ENCODE measurements around the gene ATP11A. TPM values are rescaled to one million over a fixed set of nuclear protein-coding genes. Genes with fewer than 3 reads are reported as not detected.

The ATP11A gene
- total RNA-seq, 1 experiment from 2014 or later = 65.3 TPM

DNA sequence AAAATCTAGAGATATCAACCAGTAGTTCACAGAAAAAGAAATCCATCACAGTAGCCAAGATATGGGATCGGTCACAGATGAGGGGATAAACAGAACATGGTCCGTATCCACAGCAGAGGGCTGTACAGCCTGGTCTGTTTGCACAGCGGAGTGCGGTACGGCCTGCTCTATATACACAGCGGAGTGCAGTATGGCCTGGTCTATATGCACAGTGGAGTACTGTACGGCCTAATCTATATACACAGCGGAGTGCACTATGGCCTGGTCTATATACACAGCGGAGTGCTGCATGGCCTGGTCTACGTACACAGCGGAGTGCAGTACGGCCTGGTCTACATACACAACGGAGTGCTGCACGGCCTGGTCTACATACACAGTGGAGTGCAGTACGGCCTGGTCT lies 236.2 kb downstream of the ATP11A start:
- no peak overlapping the region for H3T11ph ChIP-seq (ENCODE audit: low read length)
- no peak overlapping the region for H2BK5ac ChIP-seq (ENCODE audit: insufficient read length, low read length)
- H3K18ac ChIP-seq (ENCODE audit: insufficient read length, low read depth, low read length) = no peak overlapping the region
- no peaks in the 10 kb centered on the region for H3K9me3 ChIP-seq (ENCODE audit: control insufficient read depth, low read depth, low read length)
- H3K79me2 ChIP-seq (ENCODE audit: insufficient read depth, low read length) = no peaks in the 10 kb centered on the region
- no peak overlapping the region for H3K4me2 ChIP-seq (ENCODE audit: insufficient read depth, insufficient read length, low read length)
- H3K56ac ChIP-seq (ENCODE audit: insufficient read length, low read depth, low read length) = no peak overlapping the region
- no peak overlapping the region for H2AFZ ChIP-seq (ENCODE audit: low read length)
- no peak overlapping the region for H4K5ac ChIP-seq (ENCODE audit: insufficient read length, low read depth, low read length)
- Mint-ChIP-seq H3K4me3 (no peak overlapping the region), H3K36me3 (ENCODE audit: insufficient read depth in 1 of 3, low read depth in 3 of 3) (peaks cover 9 to 15% (median 11%) of the 10 kb centered on the region in 3 experiments; a peak in 6 of 7 replicates), H3K9me3 (peaks cover 7 to 10% of the 10 kb centered on the region in 2 experiments; a peak in 4 of 5 replicates), H3K27ac (no peak overlapping the region), H3K27me3 (ENCODE audit: low read depth) (peaks cover 3% of the 10 kb centered on the region), H3K4me1 (peaks cover 8% of the 10 kb centered on the region in 2 experiments)
- no peak overlapping the region for H2BK15ac ChIP-seq (ENCODE audit: low read depth, low read length)
- no peaks in the 10 kb centered on the region for H3K27me3 ChIP-seq (ENCODE audit: insufficient read depth, low read length)
- no peak overlapping the region for H3K27ac ChIP-seq (ENCODE audit: insufficient read length, low read depth, low read length)
- no peak overlapping the region for H4K8ac ChIP-seq (replicated peaks; ENCODE audit: insufficient read length, low read depth, low read length)
- H4K20me1 ChIP-seq (ENCODE audit: control insufficient read depth, insufficient read depth, insufficient read length) = no peaks in the 10 kb centered on the region
- TF ChIP-seq, protein P1, sequence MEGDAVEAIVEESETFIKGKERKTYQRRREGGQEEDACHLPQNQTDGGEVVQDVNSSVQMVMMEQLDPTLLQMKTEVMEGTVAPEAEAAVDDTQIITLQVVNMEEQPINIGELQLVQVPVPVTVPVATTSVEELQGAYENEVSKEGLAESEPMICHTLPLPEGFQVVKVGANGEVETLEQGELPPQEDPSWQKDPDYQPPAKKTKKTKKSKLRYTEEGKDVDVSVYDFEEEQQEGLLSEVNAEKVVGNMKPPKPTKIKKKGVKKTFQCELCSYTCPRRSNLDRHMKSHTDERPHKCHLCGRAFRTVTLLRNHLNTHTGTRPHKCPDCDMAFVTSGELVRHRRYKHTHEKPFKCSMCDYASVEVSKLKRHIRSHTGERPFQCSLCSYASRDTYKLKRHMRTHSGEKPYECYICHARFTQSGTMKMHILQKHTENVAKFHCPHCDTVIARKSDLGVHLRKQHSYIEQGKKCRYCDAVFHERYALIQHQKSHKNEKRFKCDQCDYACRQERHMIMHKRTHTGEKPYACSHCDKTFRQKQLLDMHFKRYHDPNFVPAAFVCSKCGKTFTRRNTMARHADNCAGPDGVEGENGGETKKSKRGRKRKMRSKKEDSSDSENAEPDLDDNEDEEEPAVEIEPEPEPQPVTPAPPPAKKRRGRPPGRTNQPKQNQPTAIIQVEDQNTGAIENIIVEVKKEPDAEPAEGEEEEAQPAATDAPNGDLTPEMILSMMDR (conservative IDR thresholded peaks at IDR 0.05) = no peak
- no peak overlapping the region for H2BK12ac ChIP-seq (ENCODE audit: insufficient read length, low read depth, low read length)
- H3K79me1 ChIP-seq (ENCODE audit: insufficient read depth, low read depth, low read length, poor library complexity, severe bottlenecking) = no peaks in the 10 kb centered on the region
- H2BK20ac ChIP-seq (ENCODE audit: low read depth, low read length, poor library complexity, severe bottlenecking) = no peak overlapping the region
- no peaks in the 10 kb centered on the region; the same call in 1 of the 2 replicates for H3K4me1 ChIP-seq (ENCODE audit: insufficient read depth, low read length)
- H3K4ac ChIP-seq (ENCODE audit: low read depth, low read length) = no peak overlapping the region
- no peak overlapping the region for H4K91ac ChIP-seq (ENCODE audit: insufficient read length, low read depth, low read length)
- no peak for DNase-seq
- H2AK5ac ChIP-seq (ENCODE audit: insufficient read length, low read length) = no peak overlapping the region
- H3K9ac ChIP-seq (ENCODE audit: extremely low read depth, insufficient read length, low read length) = no peak overlapping the region
- no CpG with 5 or more reads among the region's 15 CpGs for WGBS (ENCODE audit: extremely low coverage, insufficient read length, low lambda C conversion rate)
- H2BK120ac ChIP-seq (ENCODE audit: low read depth, low read length, poor library complexity, severe bottlenecking) = no peak overlapping the region
- no peaks in the 10 kb centered on the region for H3K23me2 ChIP-seq (ENCODE audit: insufficient read length, low read depth, low read length, poor library complexity, severe bottlenecking)
- H3K14ac ChIP-seq (ENCODE audit: insufficient read depth, low read length) = no peak overlapping the region
- no peak overlapping the region for H3K23ac ChIP-seq (ENCODE audit: insufficient read length, low read depth, low read length)

All from H9 (cell line).